RWPE1 (cell line): ENCODE measurements around the gene SWT1.

Source experiments
- CTCF ChIA-PET: fragments of 350-600 bp; sonication (Branson Sonifier 250); formaldehyde crosslinking; extraction: SDS; loops from one replicate; lab custom pipeline; 2021; lab: Yijun Ruan, JAX
- POLR2A ChIA-PET: fragments of 400-600 bp; formaldehyde crosslinking; extraction: SDS; loops from one replicate; lab custom pipeline; 2020; ENCODE audit warnings: antibody characterized with exemption; ENCODE audit not compliant: low non-redundant PET; lab: Yijun Ruan, JAX
- DNase-seq: peaks from one replicate; pipeline ENCODE4 v3.0.0; 2012; ENCODE audit warnings: low spot score
- H3K27ac ChIP-seq: fragments of 450-650 bp; 2 replicates; pipeline ENCODE4 v1.5.1; 2017
- TF ChIP-seq, protein P1 (sequence below): fragments of 450-650 bp; conservative IDR thresholded peaks from 2 replicates; pipeline ENCODE4 v1.5.1; 2017; ENCODE audit warnings: low read depth, mild to moderate bottlenecking

SWT1 gene

DNA sequence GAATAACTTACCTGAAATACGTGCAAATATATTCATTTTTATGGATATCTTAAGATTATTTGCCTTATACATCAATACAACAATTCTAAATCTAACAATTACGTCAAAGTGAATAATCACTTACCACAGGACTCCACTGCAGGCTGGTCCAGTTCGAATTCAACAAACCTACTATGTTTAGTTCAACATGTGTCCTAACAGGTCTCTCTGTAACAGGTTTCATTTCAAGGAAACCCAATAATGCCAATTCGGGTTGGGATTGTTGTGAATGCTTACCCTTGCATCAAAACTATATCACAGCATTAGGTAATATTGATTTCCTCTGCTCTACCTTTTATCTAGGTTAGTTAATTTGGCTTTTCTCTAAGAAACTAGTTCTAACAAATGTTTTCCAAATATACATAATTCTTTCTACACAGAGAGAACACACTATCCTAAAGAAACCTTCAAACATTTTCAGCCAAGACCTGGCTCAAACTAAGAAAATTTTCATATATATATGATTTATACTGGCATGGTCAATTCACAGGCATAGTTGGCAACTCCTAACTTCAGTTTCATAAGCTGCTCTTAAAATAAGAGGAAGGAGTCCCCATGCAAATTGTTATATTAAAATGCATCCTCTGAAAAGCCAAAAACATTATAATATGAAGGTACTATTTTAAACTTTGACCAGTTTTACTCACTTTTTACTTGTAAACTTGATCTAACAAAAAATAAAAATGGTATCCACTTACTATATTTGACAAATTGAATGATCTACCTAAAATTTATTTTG lies 155.6 kb downstream of the SWT1 start:
- TF ChIP-seq, protein P1, sequence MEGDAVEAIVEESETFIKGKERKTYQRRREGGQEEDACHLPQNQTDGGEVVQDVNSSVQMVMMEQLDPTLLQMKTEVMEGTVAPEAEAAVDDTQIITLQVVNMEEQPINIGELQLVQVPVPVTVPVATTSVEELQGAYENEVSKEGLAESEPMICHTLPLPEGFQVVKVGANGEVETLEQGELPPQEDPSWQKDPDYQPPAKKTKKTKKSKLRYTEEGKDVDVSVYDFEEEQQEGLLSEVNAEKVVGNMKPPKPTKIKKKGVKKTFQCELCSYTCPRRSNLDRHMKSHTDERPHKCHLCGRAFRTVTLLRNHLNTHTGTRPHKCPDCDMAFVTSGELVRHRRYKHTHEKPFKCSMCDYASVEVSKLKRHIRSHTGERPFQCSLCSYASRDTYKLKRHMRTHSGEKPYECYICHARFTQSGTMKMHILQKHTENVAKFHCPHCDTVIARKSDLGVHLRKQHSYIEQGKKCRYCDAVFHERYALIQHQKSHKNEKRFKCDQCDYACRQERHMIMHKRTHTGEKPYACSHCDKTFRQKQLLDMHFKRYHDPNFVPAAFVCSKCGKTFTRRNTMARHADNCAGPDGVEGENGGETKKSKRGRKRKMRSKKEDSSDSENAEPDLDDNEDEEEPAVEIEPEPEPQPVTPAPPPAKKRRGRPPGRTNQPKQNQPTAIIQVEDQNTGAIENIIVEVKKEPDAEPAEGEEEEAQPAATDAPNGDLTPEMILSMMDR: no peak
- H3K27ac ChIP-seq: no peak overlapping the region
- DNase-seq: no peak
- ChIA-PET POLR2A (no interaction called here), CTCF (no interaction called here)

DNA sequence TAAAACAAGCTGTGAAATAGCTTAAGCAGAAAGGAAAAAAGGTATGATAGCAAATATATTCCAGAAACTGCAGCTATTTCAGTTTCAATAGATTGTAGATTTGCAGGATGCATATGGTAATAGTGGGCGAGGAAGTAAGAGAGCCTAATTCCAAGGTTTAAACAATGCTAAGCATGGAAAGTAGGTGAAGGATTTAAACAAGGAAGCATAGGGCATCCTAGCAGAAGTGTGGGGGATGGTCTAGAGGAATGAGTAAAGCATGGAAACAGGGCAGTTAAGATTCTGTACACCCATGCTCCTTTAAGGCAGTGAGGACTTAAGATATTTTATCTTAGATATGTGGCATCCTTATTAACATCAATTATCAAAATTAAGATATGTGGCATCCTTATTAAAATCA lies 157.4 kb downstream of the SWT1 start:
- no peak for DNase-seq
- ChIA-PET POLR2A (interaction anchor here (0.5 kb wide), 1 partner anchor 188 kb away, joined by 3 read pairs; no protein-coding TSS in a partner anchor), CTCF (interaction anchor here (0.6 to 1.3 kb wide), 4 partner anchors 19 to 379 kb away, joined by 3 to 4 read pairs (median 3); no protein-coding TSS in a partner anchor)
- no peak overlapping the region for H3K27ac ChIP-seq
- TF ChIP-seq, protein P1: no peak

DNA sequence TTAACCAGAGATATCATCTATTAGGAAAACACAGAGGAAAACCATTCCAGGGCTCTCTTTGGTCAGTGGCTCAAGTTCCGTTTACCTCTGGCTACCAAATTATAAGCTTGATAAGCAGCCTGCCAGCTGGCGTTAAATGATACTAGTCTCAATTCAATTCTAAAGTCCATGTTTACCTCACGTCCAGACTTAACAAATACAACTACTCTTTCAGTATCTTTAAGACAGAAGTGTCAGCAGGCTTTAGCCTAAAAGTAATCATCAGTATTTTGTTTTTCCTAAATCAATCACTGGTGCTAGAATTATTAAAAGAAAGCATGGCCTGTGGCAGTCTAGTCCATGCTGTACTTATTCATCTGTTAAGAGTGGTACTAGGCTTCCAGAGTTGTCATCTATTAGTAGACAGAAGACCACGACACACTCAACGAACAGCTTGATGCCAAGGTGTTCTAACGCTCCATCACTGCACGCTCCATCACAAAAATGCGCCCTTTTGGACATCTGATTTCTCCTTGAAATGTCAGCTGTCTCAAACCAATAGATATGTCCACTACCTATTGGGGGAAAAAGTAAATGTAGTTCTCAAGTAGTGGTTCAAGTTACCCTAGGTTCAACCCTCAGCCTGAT lies 158.6 kb downstream of the SWT1 start:
- DNase-seq: no peak
- peak overlapping the region; percentile 95 for H3K27ac ChIP-seq
- TF ChIP-seq, protein P1: no peak
- ChIA-PET POLR2A (interaction anchor here (0.5 to 0.6 kb wide), 2 partner anchors 51 to 85 kb away, joined by 3 to 4 read pairs; no protein-coding TSS in a partner anchor), CTCF (interaction anchor here (0.6 to 1.6 kb wide), 2 partner anchors 275 to 280 kb away, joined by 3 to 12 read pairs; no protein-coding TSS in a partner anchor)

DNA sequence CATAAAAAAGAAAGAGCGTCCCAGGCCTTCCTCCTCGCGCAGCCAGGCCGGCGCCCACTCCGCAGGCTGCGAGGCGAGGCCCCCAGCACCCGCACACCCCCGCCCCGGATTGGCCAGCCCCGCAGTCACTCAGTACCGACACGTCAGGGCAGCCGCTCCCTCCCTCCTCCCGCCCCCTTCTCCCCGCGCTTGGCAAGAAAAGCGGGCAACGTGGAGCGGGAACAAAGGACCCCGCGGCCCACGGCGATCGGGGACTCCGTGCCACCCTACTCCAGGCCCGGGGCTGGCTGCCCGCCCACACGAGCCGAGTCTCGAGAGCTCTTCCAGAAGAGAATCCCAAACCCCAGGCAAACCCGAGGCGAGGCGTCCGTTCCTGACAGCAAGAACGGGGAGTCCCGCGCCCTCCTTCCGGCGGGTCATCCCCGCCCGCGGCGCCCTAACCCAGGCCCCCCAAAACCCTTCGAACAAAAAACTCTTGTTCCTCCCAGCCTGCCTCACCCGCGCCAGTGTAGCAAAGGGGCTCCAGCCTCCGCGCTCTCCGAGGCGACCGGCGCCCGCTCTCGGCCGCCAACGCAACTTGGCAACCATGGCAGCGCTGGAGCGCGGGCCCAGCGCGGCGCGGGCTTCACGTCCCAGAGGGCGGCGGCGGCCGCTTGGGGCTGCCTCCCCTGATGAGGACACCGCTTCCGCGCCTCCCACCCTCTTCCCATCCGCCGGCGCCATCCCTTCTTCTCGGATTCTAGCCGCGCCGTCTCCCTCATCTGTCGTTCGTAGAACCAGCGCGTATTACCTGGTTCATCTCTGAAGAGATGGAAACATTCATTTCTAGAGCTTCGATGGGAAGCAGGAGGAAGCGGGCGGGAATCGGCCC lies 159.4 kb downstream of the SWT1 start:
- H3K27ac ChIP-seq: peak overlapping the region; percentile 95
- ChIA-PET CTCF (interaction anchor here (0.5 to 1.6 kb wide), 6 partner anchors 27 to 364 kb away, joined by 3 to 12 read pairs (median 3); no protein-coding TSS in a partner anchor), POLR2A (interaction anchor here (0.6 to 0.7 kb wide), 4 partner anchors 24 to 551 kb away, joined by 4 to 6 read pairs (median 4); no protein-coding TSS in a partner anchor)
- peak; percentile 90 for DNase-seq
- TF ChIP-seq, protein P1: no peak

DNA sequence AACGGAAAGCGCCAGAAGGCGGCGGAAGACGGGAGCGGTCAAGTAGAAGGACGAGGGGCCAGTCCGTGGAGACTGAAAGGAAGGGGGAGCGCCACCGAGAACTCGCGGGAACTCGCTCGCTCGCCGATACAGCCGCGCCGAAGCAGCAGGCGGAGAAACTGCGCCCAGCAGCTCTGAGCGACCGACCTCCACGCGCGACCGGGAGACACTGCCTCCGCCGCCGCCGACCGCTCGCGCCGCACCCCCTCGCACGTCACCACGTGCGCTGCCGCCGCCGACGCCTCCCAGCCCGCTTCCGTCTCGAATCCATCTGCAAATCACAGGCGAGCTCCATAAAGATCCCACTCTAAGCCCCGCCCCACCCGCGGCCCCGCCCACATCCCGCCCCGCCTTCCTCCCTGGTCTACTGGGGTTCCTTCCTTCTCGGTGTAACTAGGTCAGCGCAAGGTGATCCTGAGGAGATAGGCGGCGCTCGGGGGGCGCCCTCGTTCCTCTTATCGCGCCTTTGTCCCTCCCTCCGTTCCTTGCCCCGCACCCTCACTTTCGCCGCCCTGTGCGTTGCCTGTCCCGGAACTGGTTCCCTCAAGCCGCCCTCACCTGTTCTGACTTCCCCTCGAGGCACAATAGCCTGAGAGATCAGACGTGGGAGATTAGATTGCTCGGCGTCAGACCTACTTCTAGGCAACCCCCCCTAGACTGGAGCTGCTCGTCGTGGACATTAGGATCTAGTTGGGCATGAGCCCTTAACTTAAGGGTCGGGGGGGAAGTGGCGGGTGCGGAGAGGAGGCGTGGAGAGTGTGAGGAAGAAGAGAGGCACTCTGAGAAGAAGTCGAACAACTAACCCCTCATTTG lies 160.3 kb downstream of the SWT1 start, which contains the start of gene IVNS1ABP:
Gene IVNS1ABP, minus strand, starts transcription at position 210 of the 852 bp plus-strand sequence. CDS start 7,750 bp downstream, outside the sequence.
- CTCF ChIA-PET: interaction anchor here (0.5 to 1.6 kb wide), 7 partner anchors 27 to 363 kb away, joined by 3 to 5 read pairs (median 3); no protein-coding TSS in a partner anchor
- H3K27ac ChIP-seq: peak within 1 kb of the TSS; percentile 95
- POLR2A ChIA-PET: interaction anchor here (0.6 to 0.7 kb wide), 4 partner anchors 20 to 552 kb away, joined by 3 to 6 read pairs (median 4); no protein-coding TSS in a partner anchor
- DNase-seq: peak; percentile 97
- TF ChIP-seq, protein P1: peak; percentile 61
